GM12864 (cell line): Measurements from ENCODE around the gene CLASP1.
A peak's percentile ranks its signal among the peaks of the same experiment; 100 is the strongest.

Experiments used
- DNase-seq: peaks from one replicate; pipeline ENCODE4 v3.0.0-alpha.2; 2011; ENCODE audit warnings: low read depth
- H3K4me3 ChIP-seq: 2 replicates; pipeline ENCODE4 v1.5.1; 2011; ENCODE audit warnings: mild to moderate bottlenecking, low read depth, low read length, control low read depth
- CTCF ChIP-seq: IDR thresholded peaks from 2 replicates; pipeline ENCODE4 v1.5.1; 2011; ENCODE audit warnings: low read depth, mild to moderate bottlenecking, moderate library complexity, low read length, control low read depth, inconsistent platforms; ENCODE audit errors: missing control alignments

Gene CLASP1

GRCh38 chr2:121529439-121530211, 119.6 kb downstream of the CLASP1 start:
- TF ChIP-seq CTCF, result no peak
- no peak for DNase-seq
- H3K4me3 ChIP-seq, result peak overlapping the region; percentile 95

GRCh38 chr2:121527009-121527682, 122.1 kb downstream of the CLASP1 start:
- no peak overlapping the region for H3K4me3 ChIP-seq
- DNase-seq, result no peak
- no peak for TF ChIP-seq CTCF

- no peak for TF ChIP-seq CTCF
- H3K4me3 ChIP-seq, result no peak overlapping the region
- DNase-seq, result no peak
Measured at GRCh38 chr2:121524685-121525425, 124.4 kb downstream of the CLASP1 start.

GRCh38 chr2:121521359-121521758, 127.9 kb downstream of the CLASP1 start:
- no peak overlapping the region for H3K4me3 ChIP-seq
- DNase-seq, result no peak
- TF ChIP-seq CTCF, result no peak

- no peak for TF ChIP-seq CTCF
- DNase-seq, result no peak
- no peak overlapping the region for H3K4me3 ChIP-seq
Measured at GRCh38 chr2:121520641-121520994, 128.6 kb downstream of the CLASP1 start.

- DNase-seq, result no peak
- no peak for TF ChIP-seq CTCF
- no peak overlapping the region for H3K4me3 ChIP-seq
Measured at GRCh38 chr2:121519732-121520640, 129.3 kb downstream of the CLASP1 start.
